Activated T-cell treated with anti-CD3 and anti-CD28 coated beads, Interleukin-2, amount 50 U/mL, for 1 hour (primary cell): Measurements from ENCODE around the gene GARS1.

Source experiments
- DNase-seq: peaks from one replicate; pipeline ENCODE4 v3.0.0-alpha.2; 2020

Gene GARS1

DNA sequence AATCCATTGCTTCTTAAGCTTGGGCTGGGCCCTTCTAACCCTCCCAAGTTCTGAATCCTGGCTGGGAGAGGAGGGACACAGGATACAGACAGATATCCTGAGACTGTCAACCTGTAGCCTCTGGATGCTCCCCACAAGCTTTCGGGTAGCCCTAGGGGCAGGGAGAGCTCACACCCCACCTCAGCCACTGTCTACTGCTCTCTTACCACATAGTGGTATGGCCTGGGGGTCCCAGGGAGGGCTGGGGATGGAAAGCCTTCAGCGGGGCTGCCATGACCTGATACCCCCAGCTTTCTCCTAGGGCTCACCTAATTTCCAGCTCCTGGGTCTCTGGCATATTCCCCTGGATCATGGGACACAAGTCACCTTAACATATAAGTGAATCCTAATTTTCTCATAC is 62.5 kb downstream of the GARS1 start:
- no peak for DNase-seq

DNA sequence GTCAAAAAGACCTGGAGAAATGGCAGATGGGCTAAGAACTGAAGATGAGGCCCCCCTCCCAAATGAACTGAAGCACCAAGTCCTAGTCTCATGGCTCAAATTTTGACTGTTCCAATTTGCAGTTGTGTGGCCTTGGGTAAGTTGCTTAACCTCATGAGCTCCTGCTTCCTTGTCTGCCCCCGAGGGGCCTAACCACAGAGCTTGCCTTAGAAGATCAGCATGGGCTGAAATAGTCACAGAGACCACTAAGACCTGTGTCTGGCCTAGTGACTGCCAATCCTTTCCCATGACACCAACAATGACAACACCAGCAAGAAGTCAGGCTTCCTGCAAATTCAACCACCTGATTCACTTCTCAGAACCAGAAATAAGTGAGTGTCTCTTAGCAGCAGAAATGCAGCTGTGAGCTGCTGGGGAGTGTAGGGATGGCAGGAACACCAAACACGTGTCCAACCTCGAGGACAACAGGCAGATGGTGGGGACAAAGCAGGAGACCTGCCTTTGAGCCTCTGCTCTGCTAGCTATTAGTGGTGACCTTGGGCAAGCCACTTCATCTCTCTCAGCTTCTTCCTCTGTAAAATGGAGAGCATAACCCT is 63.9 kb downstream of the GARS1 start:
- no peak for DNase-seq

DNA sequence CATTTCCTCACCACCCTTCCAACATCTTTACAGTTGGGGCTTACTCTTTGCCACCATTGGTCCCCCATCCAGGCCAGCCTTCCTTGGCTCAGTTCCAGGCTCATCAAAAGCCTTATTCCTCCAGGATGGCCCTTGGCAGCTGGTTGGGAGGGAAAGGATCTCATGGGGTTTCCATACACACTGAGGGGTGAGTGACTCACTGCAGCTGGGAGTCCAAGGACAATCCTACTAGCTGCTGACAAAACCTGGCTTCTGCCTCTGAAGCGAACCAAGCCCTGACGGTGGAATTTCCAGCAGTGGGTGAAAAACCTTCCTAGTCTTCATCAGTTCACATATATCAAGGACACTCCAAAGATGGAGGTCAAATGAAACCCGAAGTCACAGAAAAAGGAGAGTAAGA is 64.6 kb downstream of the GARS1 start:
- no peak for DNase-seq

DNA sequence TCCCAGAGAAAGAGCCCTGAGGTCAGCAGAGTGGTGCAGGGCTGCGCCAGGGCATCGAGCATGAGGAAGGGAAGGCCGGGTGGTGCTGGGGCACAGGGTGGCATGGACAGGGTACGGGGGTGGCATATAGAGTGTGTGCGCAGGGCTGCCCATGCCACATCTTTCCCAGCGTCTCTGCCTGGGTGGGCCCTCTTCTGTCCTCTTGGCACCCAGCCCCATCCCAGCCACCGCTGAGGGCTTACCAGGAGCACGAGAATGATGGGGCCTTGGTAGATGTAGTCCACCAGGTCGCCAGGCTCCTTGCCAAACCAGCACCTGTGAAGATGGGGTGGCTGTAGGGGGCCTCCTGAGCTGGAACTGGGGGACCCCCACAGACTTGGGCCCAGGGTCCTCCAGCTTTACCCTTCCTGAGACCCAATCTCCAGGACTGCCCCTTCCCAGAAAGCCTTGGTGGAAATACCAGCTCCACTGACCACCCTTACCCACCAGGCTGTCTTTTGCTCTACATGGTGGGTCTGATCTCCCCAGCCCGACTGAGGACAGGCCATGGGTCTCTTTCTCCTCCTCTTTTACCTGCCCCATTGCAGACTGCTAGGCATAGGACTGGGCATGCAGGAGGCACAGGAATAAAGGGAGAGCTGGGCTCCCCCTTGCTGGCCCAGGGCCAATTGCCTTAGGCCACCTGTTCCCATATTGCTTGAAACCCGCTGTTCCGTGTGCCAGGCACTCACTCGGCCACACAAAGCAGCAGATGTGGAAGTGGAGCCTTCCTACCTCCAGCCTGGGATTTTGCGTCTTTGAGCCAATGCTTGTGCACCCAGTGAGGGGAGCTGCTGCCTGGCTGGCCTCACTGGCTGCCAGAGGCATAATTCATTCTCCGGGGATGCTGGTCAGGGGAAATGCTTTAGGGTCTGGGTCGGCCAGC is 65.9 kb downstream of the GARS1 start:
- DNase-seq: no peak

DNA sequence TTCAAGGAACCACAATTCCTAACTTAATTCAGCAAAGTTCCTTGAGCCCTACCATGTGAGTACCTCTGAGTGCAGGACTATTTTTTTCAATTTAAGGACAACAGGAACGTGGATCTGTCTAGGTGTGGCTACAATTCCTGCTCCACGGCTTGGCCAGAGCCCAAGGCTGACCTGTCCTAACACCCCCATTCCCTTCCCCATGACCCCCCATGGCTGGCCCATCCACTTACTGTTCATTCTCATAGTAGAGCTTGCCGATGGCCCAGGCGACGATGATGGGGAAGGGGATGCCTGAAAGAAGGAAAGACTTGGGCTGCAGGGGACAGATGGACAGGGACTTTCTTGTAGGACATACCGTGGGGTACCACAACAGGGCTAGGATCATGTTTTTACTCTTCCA is 67.2 kb downstream of the GARS1 start:
- no peak for DNase-seq

DNA sequence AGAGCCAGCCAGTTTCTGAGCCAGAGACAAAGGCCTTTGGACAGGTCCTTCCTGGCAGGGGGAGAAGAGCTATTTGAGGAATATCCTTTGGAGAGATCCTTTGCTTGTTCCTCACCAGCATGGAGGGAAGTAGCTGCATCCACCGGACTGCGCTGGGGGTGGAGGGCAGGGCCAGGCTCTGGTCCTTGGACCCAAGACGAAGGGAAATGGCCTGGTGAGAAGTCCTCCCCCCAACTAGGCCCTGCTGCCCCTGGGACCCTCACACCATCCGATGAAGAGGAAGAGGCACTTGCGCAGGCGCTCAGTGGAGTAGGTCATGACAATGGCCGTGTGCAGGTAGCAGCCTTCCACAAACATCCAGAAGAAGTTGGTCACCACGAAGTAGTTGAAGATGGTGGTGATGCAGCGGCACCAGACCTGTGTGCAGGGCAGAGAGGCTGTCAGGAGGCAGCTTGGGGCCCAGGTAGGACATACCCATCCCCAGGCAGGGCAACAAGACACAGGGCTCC is 67.8 kb downstream of the GARS1 start:
- no peak for DNase-seq

DNA sequence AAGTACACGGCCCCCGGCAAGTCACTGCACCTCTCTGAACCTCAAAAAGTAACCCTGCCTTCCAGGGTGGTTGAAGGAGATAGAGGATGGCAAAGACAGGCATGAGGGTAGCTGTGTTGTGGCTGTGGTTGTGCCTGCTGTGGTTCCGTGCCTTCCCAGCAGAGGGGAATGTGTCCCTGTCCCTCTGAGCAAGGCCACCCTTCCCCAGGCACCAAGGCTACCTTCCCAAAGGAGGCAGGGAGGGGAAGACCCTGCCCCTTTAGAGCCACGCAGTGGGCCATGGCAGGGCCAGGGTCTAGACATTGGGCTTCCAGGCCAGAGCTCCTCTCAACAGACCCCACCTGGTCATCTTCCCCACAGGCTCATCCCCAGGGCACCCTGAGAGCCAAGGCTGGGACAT is 68.7 kb downstream of the GARS1 start:
- no peak for DNase-seq

DNA sequence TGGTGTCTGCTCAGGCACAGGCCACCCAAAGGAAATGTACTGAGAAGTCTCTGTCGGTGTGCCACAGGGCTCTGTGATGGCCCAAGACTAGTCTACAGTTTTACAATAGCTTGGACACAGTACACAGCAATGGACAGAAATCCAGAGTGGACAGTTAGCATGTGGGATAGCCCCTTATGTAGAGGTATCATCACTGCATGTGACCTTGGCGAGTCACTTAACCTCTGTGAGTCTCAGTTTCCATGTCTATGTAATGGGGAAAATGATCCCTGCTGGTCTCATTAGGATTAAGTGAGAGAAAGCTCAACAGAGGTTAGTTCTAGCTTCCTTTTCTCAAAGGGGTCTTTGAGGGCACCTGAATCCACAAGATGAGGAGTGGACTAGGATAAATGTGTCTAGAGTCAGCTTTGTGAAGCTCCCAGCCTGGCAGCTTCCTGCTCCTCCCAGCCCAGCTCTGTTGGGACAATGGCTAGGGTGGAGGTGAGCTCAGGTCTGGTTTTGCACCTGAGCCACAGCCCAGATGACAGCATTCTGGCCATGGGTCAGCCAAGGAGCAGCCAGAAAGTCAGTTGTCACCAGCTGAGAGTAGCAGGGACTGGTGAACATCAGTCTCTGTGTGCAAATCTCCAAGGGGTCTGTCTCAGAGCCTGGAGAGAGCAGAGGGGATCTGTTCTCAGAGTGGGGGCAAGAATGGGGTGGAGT is 69.7 kb downstream of the GARS1 start:
- no peak for DNase-seq

DNA sequence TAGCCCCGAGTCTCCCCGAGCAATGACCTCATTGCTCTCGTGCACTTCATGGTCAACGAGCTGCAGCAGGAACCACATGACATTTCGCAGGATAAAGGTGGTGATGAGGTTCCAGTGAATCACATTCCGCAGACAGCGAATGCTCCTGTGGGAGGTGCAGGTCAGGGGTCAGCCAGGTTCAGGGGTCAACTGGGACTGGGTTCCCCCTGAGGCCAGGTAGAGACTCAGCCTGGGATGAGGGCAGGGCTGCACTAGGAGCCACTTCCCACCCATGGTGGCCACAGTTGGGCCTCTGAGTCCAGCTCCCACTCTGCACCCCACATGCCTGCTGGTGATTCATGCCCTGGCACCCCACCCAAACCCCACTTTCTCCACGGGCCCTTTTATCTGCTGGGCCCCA is 70.4 kb downstream of the GARS1 start:
- no peak for DNase-seq

DNA sequence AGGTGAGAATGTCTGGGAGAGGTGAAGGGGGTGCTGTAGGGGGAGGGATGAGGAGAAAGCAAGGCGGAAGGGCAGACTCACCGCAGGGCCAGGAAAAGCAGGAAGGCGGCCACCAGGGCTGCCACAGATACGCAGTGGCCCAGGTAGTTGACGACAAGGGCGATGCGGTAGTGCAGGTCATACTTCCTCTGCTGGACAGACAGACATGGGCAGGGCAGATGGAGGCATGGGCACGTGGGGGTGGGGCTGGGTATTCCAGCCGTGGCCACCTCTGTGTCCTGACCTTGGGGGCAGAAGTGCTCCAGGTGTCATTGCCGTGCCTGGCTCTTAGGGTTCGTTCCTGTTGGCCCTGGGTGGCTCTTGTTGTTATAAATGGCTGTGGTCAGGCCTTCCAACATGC is 70.8 kb downstream of the GARS1 start:
- no peak for DNase-seq

DNA sequence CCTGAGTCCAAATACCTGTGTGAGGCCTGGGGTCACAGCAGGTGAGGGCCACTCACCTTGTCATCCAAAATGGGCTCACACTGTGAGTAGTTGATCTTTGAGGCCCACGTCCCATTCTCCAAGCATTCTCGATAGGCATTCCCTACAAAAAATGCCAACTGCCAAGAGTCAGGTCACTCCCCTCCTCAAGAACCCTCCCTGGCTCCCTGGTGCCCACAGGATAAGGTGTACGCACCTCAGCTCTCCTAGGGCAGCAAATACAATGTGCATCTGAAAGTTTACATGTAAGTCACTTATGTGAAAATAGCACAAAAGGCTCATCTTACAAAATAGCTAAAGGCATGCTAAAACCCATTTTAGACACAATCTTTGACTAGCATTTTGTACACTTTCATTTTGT is 72.5 kb downstream of the GARS1 start:
- no peak for DNase-seq

DNA sequence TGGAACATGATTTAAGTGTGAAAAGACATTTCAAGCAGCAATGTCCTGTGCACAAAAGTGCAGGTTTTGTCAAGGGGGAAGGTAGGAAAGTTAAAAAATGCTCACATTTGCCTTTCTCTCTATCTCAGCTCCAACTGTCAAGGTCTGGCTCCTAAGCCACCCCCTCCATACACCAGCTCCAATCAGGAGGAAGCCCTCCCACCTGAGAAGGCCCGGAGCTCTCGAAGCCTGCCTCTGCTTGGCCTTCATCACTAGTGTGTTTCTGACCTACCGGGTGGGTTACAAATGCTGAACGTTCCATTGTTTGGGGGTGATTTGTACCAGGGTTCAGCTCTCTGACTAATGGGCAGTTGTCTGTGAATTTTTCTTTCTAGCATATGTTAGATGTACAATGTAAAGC is 73.4 kb downstream of the GARS1 start:
- DNase-seq: no peak

DNA sequence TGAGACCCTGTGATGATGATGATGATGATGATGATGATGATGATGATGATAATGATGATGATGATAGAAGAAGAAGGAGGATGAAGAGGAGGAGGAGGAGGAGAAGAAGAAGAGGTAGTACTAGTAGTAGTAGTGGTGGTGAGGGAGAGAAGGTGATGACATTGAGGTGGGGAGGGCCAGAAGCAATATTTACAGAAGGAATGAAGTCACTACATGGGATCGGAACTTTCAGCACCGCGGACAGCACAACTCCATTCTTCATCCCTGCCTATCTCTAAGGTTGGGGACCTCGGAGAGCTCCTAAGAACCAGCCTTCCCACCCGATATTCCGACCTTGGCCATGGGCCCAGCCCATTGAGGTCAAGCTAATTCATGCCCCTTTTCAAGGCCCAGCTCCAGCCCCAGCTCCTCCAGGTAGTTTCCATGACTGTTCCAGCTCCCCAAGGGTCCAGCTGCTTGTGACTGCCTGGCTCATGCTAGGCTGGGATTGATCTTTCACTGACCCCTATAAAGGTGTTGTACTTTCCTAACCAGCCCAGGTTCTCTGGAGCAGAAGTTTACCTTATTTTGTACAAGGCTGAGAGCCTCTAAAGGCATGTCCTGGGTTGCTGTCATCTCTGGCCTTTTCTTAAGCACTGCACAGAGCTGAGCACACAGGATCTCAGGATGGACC is 77.3 kb downstream of the GARS1 start:
- DNase-seq: no peak

DNA sequence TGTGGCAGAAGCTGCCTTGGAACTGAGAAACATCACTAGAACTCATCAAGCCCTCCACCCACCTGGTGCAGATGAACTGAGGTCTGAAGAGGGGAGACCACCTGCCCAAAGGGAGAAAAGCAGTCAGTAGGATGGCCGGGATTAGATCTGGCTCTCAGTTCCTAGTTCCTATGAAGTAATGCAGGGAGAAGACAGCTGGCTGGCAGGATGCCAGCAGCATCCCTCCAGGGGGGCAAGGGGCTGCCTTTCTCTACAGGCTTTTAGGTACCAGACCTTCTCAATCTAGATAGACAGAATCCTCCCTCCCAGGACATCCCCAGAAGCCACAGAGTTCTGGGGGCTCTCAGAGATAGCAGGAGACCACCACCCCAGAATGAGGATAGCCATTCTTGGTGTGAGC is 79.7 kb downstream of the GARS1 start:
- DNase-seq: no peak

DNA sequence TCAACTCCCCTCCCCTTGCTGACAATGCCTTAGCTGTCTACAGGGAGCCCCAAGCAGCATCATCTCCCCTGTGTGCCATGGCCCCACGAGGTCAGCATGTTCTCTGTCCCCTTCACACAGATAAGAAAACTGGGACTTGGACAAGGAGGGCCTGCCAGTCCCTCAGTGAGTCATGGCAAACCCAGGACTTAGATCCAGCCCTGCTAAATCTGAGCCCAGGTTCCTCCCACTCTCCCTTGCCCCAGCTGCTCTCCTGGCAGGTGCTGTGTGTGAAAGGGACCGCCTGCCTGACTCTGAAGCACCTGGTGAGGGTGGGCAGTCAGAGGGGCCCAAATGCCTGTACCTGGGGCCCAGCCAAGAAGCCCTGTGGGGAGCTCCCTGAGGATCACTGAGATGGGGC is 80.2 kb downstream of the GARS1 start:
- DNase-seq: no peak

DNA sequence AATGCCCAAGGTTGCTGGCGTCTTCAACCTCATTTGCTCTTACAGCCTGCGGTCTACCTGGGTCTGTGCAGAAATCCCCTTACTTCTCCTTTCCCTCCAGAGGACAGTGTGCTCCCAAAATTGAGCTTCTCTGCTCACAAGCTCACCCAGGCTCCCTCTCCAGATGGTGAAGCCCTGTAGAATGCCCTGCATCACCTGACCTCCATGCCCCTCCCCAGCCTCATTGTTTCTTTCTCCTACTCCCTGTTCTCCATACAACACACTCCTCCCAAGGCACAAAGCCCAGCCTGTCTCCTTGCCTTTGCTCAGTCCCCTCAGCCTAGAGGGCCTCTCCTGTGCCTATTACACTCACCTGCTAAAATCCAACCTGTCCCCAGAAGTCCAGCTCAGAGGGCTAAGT is 84.1 kb downstream of the GARS1 start:
- no peak for DNase-seq

DNA sequence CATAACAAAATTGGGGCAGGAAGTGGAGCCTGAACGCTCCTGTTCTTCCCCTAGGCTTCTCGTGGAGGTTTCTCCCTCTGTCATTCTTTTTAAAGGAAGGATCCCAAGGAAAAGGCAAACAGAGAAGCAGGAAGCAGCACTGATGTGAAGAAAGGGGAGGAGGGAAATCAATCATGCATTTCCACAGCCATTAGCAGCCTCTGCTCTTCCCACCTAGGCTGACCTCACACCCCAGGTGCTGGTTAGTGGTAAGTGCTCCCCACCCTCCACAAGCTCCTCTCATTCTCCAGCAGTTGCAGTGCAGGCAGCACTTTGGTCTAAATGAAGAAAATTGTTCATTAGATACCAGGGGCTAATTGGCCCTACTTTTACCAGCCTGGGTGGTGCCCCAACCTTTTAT is 85.0 kb downstream of the GARS1 start:
- DNase-seq: no peak

DNA sequence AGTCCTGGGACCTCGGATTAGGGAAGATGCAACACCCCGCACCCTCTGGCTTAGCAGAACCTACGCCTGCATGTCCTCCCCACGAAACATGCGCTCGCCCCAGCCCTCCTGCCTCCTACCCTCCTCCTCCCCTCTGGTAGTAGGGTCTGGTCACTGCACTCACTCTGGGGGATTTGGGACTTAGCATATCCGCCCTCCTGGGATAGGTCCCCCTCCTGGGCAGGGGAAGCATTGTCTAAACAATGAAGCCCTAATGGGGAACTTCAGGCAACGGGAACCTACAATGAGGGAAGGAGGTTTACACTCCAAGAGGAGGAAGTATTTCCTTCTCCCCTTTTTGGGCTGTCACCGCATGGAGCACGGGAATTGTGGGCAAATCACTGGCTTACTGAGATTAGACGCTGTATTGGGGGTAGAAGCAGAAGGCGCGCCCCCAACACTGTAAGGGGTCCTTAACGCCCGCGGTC is 86.7 kb downstream of the GARS1 start:
- DNase-seq: no peak

DNA sequence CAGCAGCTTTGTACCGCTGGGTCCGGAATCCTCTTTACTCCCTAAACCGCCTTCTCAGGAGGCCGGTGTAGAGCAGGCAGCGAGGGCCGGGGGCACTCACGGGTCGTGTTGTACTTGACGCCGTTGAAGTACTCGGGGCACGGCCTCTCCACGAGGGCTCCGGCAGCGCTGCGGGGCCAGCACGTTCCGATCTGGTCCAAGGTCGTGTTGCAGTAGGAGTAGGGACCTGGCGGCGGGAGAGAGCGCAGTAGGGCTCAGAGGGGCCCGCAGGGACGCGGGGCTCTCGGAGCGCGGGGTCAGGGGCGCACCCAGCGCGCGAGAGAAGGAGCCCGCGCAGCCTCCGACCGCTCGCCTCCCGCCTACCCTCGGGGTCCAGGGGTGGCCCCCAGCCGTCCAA is 87.1 kb downstream of the GARS1 start:
- peak; percentile 25 for DNase-seq

DNA sequence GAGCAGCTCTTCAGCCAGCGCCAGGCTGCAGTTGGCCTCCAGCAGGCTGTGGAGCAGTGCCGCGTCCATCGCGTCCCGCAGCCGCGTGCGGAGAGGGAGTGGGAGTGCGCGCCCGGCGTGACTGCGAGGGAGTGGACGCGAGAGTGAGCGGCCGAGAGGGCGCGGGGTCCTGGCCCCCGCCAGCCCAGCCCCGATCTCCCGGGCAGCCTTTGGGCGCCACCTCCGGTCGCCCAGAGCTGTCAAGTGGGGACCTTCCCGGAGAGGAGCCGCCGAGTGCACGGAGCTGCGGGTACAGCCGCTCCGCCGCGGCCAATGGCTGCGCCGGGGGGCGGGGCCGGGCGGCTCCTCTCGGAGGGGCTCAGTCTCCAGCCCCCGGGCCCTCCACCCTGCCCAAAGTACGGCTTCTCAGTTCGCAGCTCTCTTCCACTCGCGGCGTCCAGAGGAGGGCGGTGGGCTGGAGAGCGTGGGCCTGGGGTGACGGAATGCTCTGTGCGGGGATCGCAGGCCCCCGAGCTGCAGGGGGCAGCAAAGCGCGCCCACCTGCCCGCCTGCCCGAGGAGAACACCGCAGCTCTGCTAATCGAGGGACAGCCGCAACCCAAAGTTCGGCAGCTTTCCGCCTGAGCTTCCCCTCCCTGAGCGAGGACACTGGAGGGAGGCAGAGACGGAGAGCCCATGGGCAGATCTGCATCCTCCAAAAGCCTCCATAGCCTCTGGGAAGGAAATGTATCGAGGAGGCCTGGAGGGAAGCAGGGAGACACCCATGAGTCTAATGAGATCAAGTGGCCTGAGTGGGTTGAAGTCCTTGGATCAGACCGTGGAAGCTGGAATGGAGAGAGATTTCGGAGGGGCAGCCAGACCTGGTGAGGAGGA is 87.8 kb downstream of the GARS1 start, which contains the start of gene CRHR2:
TSS of gene CRHR2 (minus strand) at position 245 of the 872 bp plus-strand sequence. CDS start at position 69, 176 bp downstream.
- DNase-seq: peak; percentile 48

DNA sequence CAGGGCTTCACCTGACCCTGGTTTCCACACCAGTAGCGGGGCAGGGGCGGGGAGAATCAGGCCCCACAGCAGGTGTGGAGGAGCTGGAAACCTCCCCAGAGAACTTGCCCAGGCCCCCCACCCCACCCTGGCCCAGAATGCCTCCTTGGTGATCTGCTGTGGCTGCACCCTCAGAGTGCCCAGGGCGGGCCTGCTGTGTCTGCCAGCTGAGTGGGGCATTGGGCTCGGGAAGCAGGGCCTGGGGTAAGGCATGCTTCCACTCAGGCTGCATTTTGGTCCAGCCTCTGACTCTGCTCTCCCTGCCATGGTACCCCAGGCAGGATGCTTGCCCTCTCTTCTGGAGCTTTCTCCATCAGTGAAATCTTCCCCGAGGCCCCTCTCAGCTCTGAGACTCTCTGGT is 88.6 kb downstream of the GARS1 start:
- DNase-seq: no peak
